Measurements from ENCODE around the gene APOL3.
"Not testable (repeated sequence)": the region's sequence is repeated elsewhere in the genome, so short reads cannot be mapped to it uniquely, and the experiment has no call there.

The APOL3 gene

GRCh38 chr22:36143956-36144355, 16.6 kb downstream of the APOL3 start:
- TF ChIP-seq CTCF (IDR thresholded peaks at IDR 0.05; ENCODE audit: poor library complexity, severe bottlenecking) = no peak
- Histone ChIP-seq H3K4me1 (ENCODE audit: insufficient read depth, poor library complexity, severe bottlenecking) (no peaks in the 10 kb centered on the region), H3K4me3 (ENCODE audit: severe bottlenecking) (no peak overlapping the region), H3K27me3 (ENCODE audit: insufficient read depth, poor library complexity, severe bottlenecking) (no peaks in the 10 kb centered on the region), H3K36me3 (ENCODE audit: low read depth) (no peaks in the 10 kb centered on the region), H3K27ac (ENCODE audit: poor library complexity, severe bottlenecking) (no peak overlapping the region), H3K9me3 (ENCODE audit: severe bottlenecking) (no peaks in the 10 kb centered on the region)
- no peak for ATAC-seq (ENCODE audit: low read depth)
- no peak for DNase-seq (ENCODE audit: low spot score)

- Histone ChIP-seq H3K36me3 (ENCODE audit: low read depth) (no peaks in the 10 kb centered on the region), H3K4me1 (ENCODE audit: insufficient read depth, poor library complexity, severe bottlenecking) (no peaks in the 10 kb centered on the region), H3K27me3 (ENCODE audit: insufficient read depth, poor library complexity, severe bottlenecking) (no peaks in the 10 kb centered on the region), H3K9me3 (ENCODE audit: severe bottlenecking) (no peaks in the 10 kb centered on the region), H3K27ac (ENCODE audit: poor library complexity, severe bottlenecking) (no peak overlapping the region), H3K4me3 (ENCODE audit: severe bottlenecking) (no peak overlapping the region)
- DNase-seq (ENCODE audit: low spot score) (no peak), ATAC-seq (ENCODE audit: low read depth) (no peak)
- no peak for TF ChIP-seq CTCF (IDR thresholded peaks at IDR 0.05; ENCODE audit: poor library complexity, severe bottlenecking)
Measured at GRCh38 chr22:36143066-36143815, 17.3 kb downstream of the APOL3 start.

GRCh38 chr22:36141481-36141880, 19.1 kb downstream of the APOL3 start:
- Histone ChIP-seq H3K27ac (ENCODE audit: poor library complexity, severe bottlenecking) (no peak overlapping the region), H3K4me1 (ENCODE audit: insufficient read depth, poor library complexity, severe bottlenecking) (no peaks in the 10 kb centered on the region), H3K4me3 (ENCODE audit: severe bottlenecking) (no peak overlapping the region), H3K9me3 (ENCODE audit: severe bottlenecking) (no peaks in the 10 kb centered on the region), H3K36me3 (ENCODE audit: low read depth) (no peaks in the 10 kb centered on the region), H3K27me3 (ENCODE audit: insufficient read depth, poor library complexity, severe bottlenecking) (no peaks in the 10 kb centered on the region)
- DNase-seq (ENCODE audit: low spot score) (no peak), ATAC-seq (ENCODE audit: low read depth) (no peak)
- no peak for TF ChIP-seq CTCF (IDR thresholded peaks at IDR 0.05; ENCODE audit: poor library complexity, severe bottlenecking)

- ATAC-seq (ENCODE audit: low read depth); DNase-seq (ENCODE audit: low spot score): not testable (repeated sequence)
Measured at GRCh38 chr22:36138709-36139108, 21.8 kb downstream of the APOL3 start.

GRCh38 chr22:36136988-36137387, 23.6 kb downstream of the APOL3 start:
- H3K4me3 ChIP-seq (ENCODE audit: severe bottlenecking) = no peak overlapping the region
- no peaks in the 10 kb centered on the region for H3K9me3 ChIP-seq (ENCODE audit: severe bottlenecking)
- TF ChIP-seq CTCF (IDR thresholded peaks at IDR 0.05; ENCODE audit: poor library complexity, severe bottlenecking) = no peak
- ATAC-seq (ENCODE audit: low read depth) = no peak
- DNase-seq (ENCODE audit: low spot score) = no peak
- H3K27ac ChIP-seq (ENCODE audit: poor library complexity, severe bottlenecking) = no peak overlapping the region
- no peaks in the 10 kb centered on the region for H3K36me3 ChIP-seq (ENCODE audit: low read depth)
- no peaks in the 10 kb centered on the region for H3K4me1 ChIP-seq (ENCODE audit: insufficient read depth, poor library complexity, severe bottlenecking)
- H3K27me3 ChIP-seq (ENCODE audit: insufficient read depth, poor library complexity, severe bottlenecking) = no peaks in the 10 kb centered on the region

More at GRCh38 chr22:36138709-36139108, 21.8 kb downstream of the APOL3 start:
- H3K9me3 ChIP-seq (ENCODE audit: severe bottlenecking); H3K27ac ChIP-seq (ENCODE audit: poor library complexity, severe bottlenecking); H3K4me1 ChIP-seq (ENCODE audit: insufficient read depth, poor library complexity, severe bottlenecking); H3K36me3 ChIP-seq (ENCODE audit: low read depth); H3K4me3 ChIP-seq (ENCODE audit: severe bottlenecking); H3K27me3 ChIP-seq (ENCODE audit: insufficient read depth, poor library complexity, severe bottlenecking): not testable (repeated sequence)

All from RWPE2 (cell line).